GM13977 (cell line): ENCODE measurements around the gene SLC9A9.

Experiments
- DNase-seq: peaks from one replicate; pipeline ENCODE4 v3.0.0; 2012; ENCODE audit warnings: low spot score
- in situ Hi-C: fragments of 300-500 bp; cut with MboI; formaldehyde crosslinking; loops from one replicate; pipeline ENCODE4 v1.12.0; 2022; ENCODE audit warnings: low sequenced_read_pairs, low pct_unique_long_range_greater_than_20kb, mixed read lengths, inconsistent platforms; ENCODE audit not compliant: unreplicated experiment
- TF ChIP-seq, protein P1 (sequence below): IDR thresholded peaks from 2 replicates; pipeline ENCODE4 v1.5.1; 2012; ENCODE audit warnings: mild to moderate bottlenecking, control low read depth; ENCODE audit not compliant: insufficient read depth; ENCODE audit errors: extremely low read depth, missing control alignments

The SLC9A9 gene

GRCh38 chr3:143348486-143349327 is 499.6 kb downstream of the SLC9A9 start:
- no peak for DNase-seq

GRCh38 chr3:143344516-143345165 is 503.6 kb downstream of the SLC9A9 start:
- TF ChIP-seq, protein P1, sequence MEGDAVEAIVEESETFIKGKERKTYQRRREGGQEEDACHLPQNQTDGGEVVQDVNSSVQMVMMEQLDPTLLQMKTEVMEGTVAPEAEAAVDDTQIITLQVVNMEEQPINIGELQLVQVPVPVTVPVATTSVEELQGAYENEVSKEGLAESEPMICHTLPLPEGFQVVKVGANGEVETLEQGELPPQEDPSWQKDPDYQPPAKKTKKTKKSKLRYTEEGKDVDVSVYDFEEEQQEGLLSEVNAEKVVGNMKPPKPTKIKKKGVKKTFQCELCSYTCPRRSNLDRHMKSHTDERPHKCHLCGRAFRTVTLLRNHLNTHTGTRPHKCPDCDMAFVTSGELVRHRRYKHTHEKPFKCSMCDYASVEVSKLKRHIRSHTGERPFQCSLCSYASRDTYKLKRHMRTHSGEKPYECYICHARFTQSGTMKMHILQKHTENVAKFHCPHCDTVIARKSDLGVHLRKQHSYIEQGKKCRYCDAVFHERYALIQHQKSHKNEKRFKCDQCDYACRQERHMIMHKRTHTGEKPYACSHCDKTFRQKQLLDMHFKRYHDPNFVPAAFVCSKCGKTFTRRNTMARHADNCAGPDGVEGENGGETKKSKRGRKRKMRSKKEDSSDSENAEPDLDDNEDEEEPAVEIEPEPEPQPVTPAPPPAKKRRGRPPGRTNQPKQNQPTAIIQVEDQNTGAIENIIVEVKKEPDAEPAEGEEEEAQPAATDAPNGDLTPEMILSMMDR = no peak

More at GRCh38 chr3:143348486-143349327, 499.6 kb downstream of the SLC9A9 start:
- in situ Hi-C loops = no loop called here
- TF ChIP-seq, protein P1 = peak; percentile 39

DNA sequence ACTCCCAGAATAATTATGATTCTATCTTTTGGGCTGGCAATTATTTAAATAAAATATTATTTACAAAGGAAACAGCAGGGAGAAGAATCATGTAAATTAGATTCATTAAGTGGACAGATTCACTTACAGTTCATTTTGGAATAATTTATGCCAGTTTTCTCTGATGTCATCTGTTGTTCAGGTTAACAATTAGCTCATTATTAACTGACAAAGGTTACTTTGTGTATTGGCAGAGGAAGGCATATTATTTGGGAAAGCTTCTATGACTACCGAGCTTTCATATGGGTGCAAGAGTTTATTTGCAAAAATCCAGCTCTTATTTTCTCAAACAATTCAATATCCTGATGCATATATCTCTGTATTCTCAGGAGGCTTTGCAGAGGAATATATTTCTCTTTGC is 504.3 kb downstream of the SLC9A9 start:
- TF ChIP-seq, protein P1 = no peak
- DNase-seq = no peak
- in situ Hi-C loops = no loop called here

More at GRCh38 chr3:143344516-143345165, 503.6 kb downstream of the SLC9A9 start:
- no peak for DNase-seq
- in situ Hi-C loops = no loop called here

DNA sequence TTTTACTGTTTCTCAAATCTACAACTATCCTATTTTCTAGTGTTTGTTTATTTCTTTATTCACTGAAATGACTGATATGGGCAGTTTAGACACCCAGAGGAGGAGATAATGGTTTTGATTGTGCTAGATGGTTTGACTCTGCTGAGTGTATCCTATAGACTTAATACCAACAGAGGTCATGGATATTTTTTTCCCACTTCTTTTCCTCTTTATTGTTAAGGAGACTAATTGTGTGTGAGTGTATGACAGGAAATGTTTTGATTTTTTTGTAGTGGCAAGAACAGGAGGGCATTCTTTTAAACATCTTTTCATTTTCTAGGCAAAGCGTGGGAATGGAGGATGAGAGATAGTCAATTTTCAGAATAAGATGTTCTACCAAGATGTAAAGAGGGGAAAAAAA is 505.2 kb downstream of the SLC9A9 start:
- no peak for DNase-seq
- TF ChIP-seq, protein P1 = no peak
- in situ Hi-C loops = no loop called here

DNA sequence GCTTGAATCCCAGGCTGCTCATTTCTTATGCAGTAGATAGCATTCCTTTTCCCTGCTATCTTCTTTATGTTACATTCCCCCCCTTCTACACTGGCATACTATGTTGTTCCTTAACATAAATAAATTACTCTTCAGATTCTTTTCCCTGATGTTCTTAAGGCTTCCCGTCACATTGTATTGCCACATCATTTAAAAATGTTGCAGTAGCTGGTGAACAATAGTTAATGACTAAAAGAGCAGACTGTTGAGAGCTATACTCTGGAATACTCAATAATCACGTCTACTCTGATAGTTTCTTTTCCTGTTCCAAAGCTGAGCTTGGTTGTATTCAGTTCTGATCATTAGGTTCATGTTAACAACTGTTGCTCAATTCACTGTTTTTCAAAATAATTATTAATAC is 508.8 kb downstream of the SLC9A9 start:
- in situ Hi-C loops = no loop called here
- DNase-seq = no peak
- TF ChIP-seq, protein P1 = no peak

- in situ Hi-C loops = no loop called here
- TF ChIP-seq, protein P1 = no peak
- no peak for DNase-seq
Measured at GRCh38 chr3:143337387-143337786, 510.9 kb downstream of the SLC9A9 start.
